ENCODE data around the gene MARCKSL1. TPM values are rescaled to one million over a fixed set of nuclear protein-coding genes. Genes with fewer than 3 reads are reported as not detected.

The MARCKSL1 gene
- total and polyA plus RNA-seq, 2 of the 8 experiments (the other 6 are each of a cell fraction or from before 2014, with no cell fraction given) = 536 to 558 TPM

DNA sequence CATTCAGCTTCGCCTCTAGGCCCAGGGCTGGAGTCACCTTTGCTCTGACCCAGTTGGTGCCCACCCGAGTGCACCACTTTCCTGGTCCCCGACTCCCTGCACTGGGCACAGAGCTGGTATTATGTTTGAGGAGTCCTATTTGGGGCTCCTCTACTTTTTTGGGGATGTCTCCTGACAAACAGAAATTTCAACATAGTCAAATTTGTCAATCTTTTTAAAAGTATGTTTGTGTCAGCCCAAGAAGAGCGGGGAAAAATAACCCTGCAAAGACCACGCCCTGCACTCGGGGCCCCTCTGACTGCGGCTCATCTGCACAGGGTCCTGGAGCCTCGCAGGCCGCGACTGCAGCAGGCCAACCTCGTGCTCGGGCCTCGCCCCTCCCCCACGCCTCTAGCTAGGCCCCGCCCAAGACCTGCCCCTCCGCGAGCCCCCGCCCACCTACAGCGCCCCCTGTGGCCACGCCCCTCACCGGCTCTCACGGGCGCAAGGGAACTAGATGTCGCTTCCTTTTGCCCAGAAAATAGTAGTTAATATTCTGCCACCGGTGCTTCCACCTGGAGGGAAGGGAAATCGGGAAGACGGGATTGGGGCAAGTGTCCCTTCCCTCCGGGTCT lies 14.9 kb upstream of the MARCKSL1 start:
- H3K79me1 ChIP-seq (ENCODE audit: low read depth, low read length) = no peaks in the 10 kb centered on the region
- H3K79me2 ChIP-seq (ENCODE audit: control insufficient read depth in 1 of 2, insufficient read depth in 2 of 2, low read length in 2 of 2) = no peaks in the 10 kb centered on the region
- no peak overlapping the region for H3K27ac ChIP-seq (ENCODE audit: low read depth, low read length)
- no peak overlapping the region for H2BK20ac ChIP-seq (ENCODE audit: low read length)
- H3K23me2 ChIP-seq (ENCODE audit: low read depth, low read length) = peaks cover 6% of the 10 kb centered on the region; the same call in 1 of the 2 replicates
- H2BK5ac ChIP-seq (ENCODE audit: low read depth, low read length) = peak overlapping the region; percentile 87
- H2AK5ac ChIP-seq (ENCODE audit: low read depth, low read length) = no peak overlapping the region
- FAIRE-seq (no peak), DNase-seq (ENCODE audit: low read depth in 1 of 2, low spot score in 2 of 2) (peak in 1 of 2 experiments; percentile 94)
- no peak overlapping the region for H2BK15ac ChIP-seq (ENCODE audit: low read length)
- peak overlapping the region; percentile 67 to 73 for H3K4me2 ChIP-seq (ENCODE audit: insufficient read depth in 1 of 2, low read depth in 2 of 2, low read length in 2 of 2)
- H3K36me3 ChIP-seq (ENCODE audit: control insufficient read depth in 2 of 4, insufficient read depth in 4 of 4, low read length in 3 of 4) = no peaks in the 10 kb centered on the region
- peak overlapping the region; percentile 46 to 84 (median 60) for H3K4me3 ChIP-seq (ENCODE audit: extremely low read depth in 1 of 4, insufficient read depth in 2 of 4, low read depth in 3 of 4, low read length in 4 of 4)
- no peak overlapping the region for H3K23ac ChIP-seq (ENCODE audit: insufficient read length)
- H2AFZ ChIP-seq (ENCODE audit: low read length) = peak overlapping the region; percentile 81; the same call in 1 of the 2 replicates
- H3K27me3 ChIP-seq (replicated peaks in 1 of 4; ENCODE audit: control insufficient read depth in 3 of 4, extremely low read depth in 1 of 4, insufficient read depth in 3 of 4, low read length in 3 of 4) = peaks cover 2 to 20% (median 12%) of the 10 kb centered on the region in 4 experiments
- H3K4ac ChIP-seq (replicated peaks; ENCODE audit: insufficient read length, low read depth, low read length) = no peak overlapping the region
- H2BK120ac ChIP-seq (replicated peaks; ENCODE audit: low read depth, low read length) = no peak overlapping the region
- no peaks in the 10 kb centered on the region for H4K20me1 ChIP-seq (replicated peaks in 1 of 2; ENCODE audit: control insufficient read depth in 1 of 2, insufficient read depth in 2 of 2, low read length in 2 of 2)
- H3K9ac ChIP-seq (replicated peaks in 1 of 4; ENCODE audit: extremely low read depth in 1 of 4, low read depth in 3 of 4, low read length in 3 of 4) = peak overlapping the region in 2 of 4 experiments; percentile 54 to 75; a peak in 4 of 7 replicates
- peak overlapping the region; percentile 93 for H4K91ac ChIP-seq (replicated peaks; ENCODE audit: insufficient read length, low read length)
- peaks cover 6 to 12% of the 10 kb centered on the region in 2 experiments for H3K9me3 ChIP-seq (ENCODE audit: insufficient read depth in 2 of 2, low read depth in 1 of 2, low read length in 1 of 2)
- H2BK12ac ChIP-seq (ENCODE audit: low read depth, low read length) = no peak overlapping the region
- 26% methylated on average over 15 of the region's 28 CpGs; no CpG with 5 or more reads in 1 of the 2 experiments for WGBS, 2 experiments (ENCODE audit: extremely low coverage in 1 of 2, insufficient coverage in 1 of 2, insufficient read length in 1 of 2, insufficient replicate concordance in 2 of 2, low coverage in 1 of 2, low lambda C conversion rate in 2 of 2, missing lambda C conversion rate in 1 of 2)
- H3K4me1 ChIP-seq (replicated peaks in 1 of 4; ENCODE audit: control insufficient read depth in 3 of 4, insufficient read depth in 4 of 4, low read length in 3 of 4) = peaks cover 0 to 9% (median 3%) of the 10 kb centered on the region in 4 experiments; a peak in 5 of 7 replicates
- H3K18ac ChIP-seq (ENCODE audit: extremely low read depth, low read length) = peak overlapping the region; percentile 78; the same call in 1 of the 2 replicates
- CTCF ChIA-PET (ENCODE audit: partially characterized antibody) = interaction anchor here (0.6 to 2.6 kb wide), 7 partner anchors 9 to 1358 kb away, joined by 3 to 14 read pairs (median 4); partner anchors contain the start of gene MARCKSL1
- POLR2A ChIA-PET (ENCODE audit: partially characterized antibody) = interaction anchor here (1.1 to 17.1 kb wide), 11 partner anchors 9 to 150 kb away, joined by 3 to 321 read pairs (median 4); partner anchors contain the start of genes BSDC1, CCDC28B, FAM167B and FAM229A
- H3K14ac ChIP-seq (ENCODE audit: insufficient read length) = no peak overlapping the region
- peak overlapping the region; percentile 53 for H3K56ac ChIP-seq (replicated peaks; ENCODE audit: insufficient read length, low read depth, low read length)
- peak overlapping the region; percentile 65; the same call in 1 of the 2 replicates for H4K8ac ChIP-seq (ENCODE audit: extremely low read depth, insufficient read depth, low read length)
- peak overlapping the region; percentile 87 for H4K5ac ChIP-seq (ENCODE audit: insufficient read length, low read depth, low read length)
- TF ChIP-seq RBBP5 (IDR thresholded peaks at IDR 0.05; ENCODE audit: borderline replicate concordance, low read depth, low read length) (no peak), KDM1A (IDR thresholded peaks at IDR 0.05; ENCODE audit: borderline replicate concordance, low read length) (peak; percentile 70; the same call in 1 of the 2 replicates), TAF7 (optimal IDR thresholded peaks at IDR 0.05; ENCODE audit: borderline replicate concordance, low read depth, low read length) (no peak), RFX5 (IDR thresholded peaks at IDR 0.05; ENCODE audit: borderline replicate concordance, low read depth, low read length) (no peak), TEAD4 (IDR thresholded peaks at IDR 0.05; ENCODE audit: low read depth, low read length) (peak; percentile 31; the same call in 1 of the 2 replicates), CEBPB (IDR thresholded peaks at IDR 0.05; ENCODE audit: low read depth, low read length) (no peak), GABPA (IDR thresholded peaks at IDR 0.05; ENCODE audit: borderline replicate concordance, insufficient read depth, low read length) (no peak)
- TF ChIP-seq, protein P1, sequence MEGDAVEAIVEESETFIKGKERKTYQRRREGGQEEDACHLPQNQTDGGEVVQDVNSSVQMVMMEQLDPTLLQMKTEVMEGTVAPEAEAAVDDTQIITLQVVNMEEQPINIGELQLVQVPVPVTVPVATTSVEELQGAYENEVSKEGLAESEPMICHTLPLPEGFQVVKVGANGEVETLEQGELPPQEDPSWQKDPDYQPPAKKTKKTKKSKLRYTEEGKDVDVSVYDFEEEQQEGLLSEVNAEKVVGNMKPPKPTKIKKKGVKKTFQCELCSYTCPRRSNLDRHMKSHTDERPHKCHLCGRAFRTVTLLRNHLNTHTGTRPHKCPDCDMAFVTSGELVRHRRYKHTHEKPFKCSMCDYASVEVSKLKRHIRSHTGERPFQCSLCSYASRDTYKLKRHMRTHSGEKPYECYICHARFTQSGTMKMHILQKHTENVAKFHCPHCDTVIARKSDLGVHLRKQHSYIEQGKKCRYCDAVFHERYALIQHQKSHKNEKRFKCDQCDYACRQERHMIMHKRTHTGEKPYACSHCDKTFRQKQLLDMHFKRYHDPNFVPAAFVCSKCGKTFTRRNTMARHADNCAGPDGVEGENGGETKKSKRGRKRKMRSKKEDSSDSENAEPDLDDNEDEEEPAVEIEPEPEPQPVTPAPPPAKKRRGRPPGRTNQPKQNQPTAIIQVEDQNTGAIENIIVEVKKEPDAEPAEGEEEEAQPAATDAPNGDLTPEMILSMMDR (IDR thresholded peaks at IDR 0.05; ENCODE audit: control extremely low read depth in 1 of 3, insufficient read depth in 1 of 3, low read depth in 1 of 3, low read length in 3 of 3) = peak; percentile 39 to 55 (median 44)

All from H1 (cell line).